OCI-LY7 (cell line): ENCODE measurements around the gene FAM107B. TPM values are rescaled to one million over a fixed set of nuclear protein-coding genes. Genes with fewer than 3 reads are reported as not detected.

Source experiments
- BruUV-seq: library from RNA; stranded (reverse); fragments of 400-500 nt; replicated peaks from 2 replicates; lab custom pipeline; 2021; lab: Mats Ljungman, UMichigan
- CTCF ChIA-PET: fragments of 300-600 bp; sonication (Branson Sonifier 250); formaldehyde crosslinking; loops from one replicate; lab custom pipeline; 2022; ENCODE audit warnings: antibody characterized with exemption; ENCODE audit not compliant: unreplicated experiment; lab: Charles Lee
- POLR2A ChIA-PET: fragments of 300-600 bp; sonication (Branson Sonifier 250); formaldehyde crosslinking; loops from one replicate; lab custom pipeline; 2022; ENCODE audit warnings: antibody characterized with exemption; lab: Charles Lee
- DNase-seq: peaks from one replicate; pipeline ENCODE4 v3.0.0-alpha.2; 2015; ENCODE audit warnings: low spot score
- H2AFZ ChIP-seq: fragments of 200-600 bp; sonication (generic), shearing (Covaris generic); 2 replicates; pipeline ENCODE4 v1.6.1; 2014; ENCODE audit warnings: mild to moderate bottlenecking, antibody characterized with exemption, low read length, moderate library complexity
- H3K27ac ChIP-seq: fragments of 200-600 bp; sonication (generic); 2 replicates; pipeline ENCODE4 v1.5.1; 2014; ENCODE audit warnings: mixed run types, low read depth, mild to moderate bottlenecking, moderate library complexity, low read length, inconsistent platforms; ENCODE audit not compliant: poor library complexity, severe bottlenecking
- H3K36me3 ChIP-seq: fragments of 200-600 bp; sonication (generic); 2 replicates; pipeline ENCODE4 v1.6.1; 2014; ENCODE audit warnings: mild to moderate bottlenecking, antibody characterized with exemption, low read length, moderate library complexity, mixed read lengths; ENCODE audit not compliant: insufficient read depth
- H3K4me1 ChIP-seq: fragments of 200-600 bp; sonication (generic); 2 replicates; pipeline ENCODE4 v1.5.1; 2014; ENCODE audit warnings: mild to moderate bottlenecking, low read length; ENCODE audit not compliant: insufficient read depth, poor library complexity, severe bottlenecking
- H3K4me2 ChIP-seq: fragments of 200-600 bp; sonication (generic); 2 replicates; pipeline ENCODE4 v1.6.1; 2014; ENCODE audit warnings: mild to moderate bottlenecking, low read length
- H3K4me3 ChIP-seq: fragments of 200-600 bp; sonication (generic); 2 replicates; pipeline ENCODE4 v1.5.1; 2014; ENCODE audit warnings: mild to moderate bottlenecking, low read depth, low read length; ENCODE audit not compliant: poor library complexity, severe bottlenecking
- H3K79me2 ChIP-seq: fragments of 200-600 bp; sonication (generic); 2 replicates; pipeline ENCODE4 v1.6.1; 2016; ENCODE audit warnings: low read depth, mild to moderate bottlenecking, low read length, moderate library complexity, mixed read lengths; ENCODE audit not compliant: insufficient read depth
- H3K9me2 ChIP-seq: fragments of 200-600 bp; sonication (generic); 2 replicates; pipeline ENCODE4 v1.6.1; 2016; ENCODE audit warnings: mild to moderate bottlenecking, low read length, mixed read lengths; ENCODE audit not compliant: insufficient read depth
- H3K9me3 ChIP-seq: fragments of 200-600 bp; sonication (generic); 2 replicates; pipeline ENCODE4 v1.6.1; 2014; ENCODE audit warnings: mild to moderate bottlenecking, mixed run types, low read length, mixed read lengths
- H4K20me1 ChIP-seq: fragments of 200-600 bp; sonication (generic); 2 replicates; pipeline ENCODE4 v1.6.1; 2014; ENCODE audit warnings: mild to moderate bottlenecking, antibody characterized with exemption, low read length, moderate library complexity, mixed read lengths; ENCODE audit not compliant: insufficient read depth
- EZH2phosphoT487 ChIP-seq: fragments of 200-600 bp; sonication (generic); IDR thresholded peaks from 2 replicates; pipeline ENCODE4 v1.6.1; 2018; ENCODE audit warnings: low read depth, borderline replicate concordance, mild to moderate bottlenecking, mixed run types, antibody characterized with exemption, low read length, moderate library complexity, mixed read lengths
- intact Hi-C: fragments of 100-400 bp; cut with micrococcal nuclease; formaldehyde crosslinking; loops from one replicate; pipeline ENCODE4 v1.10.0; 2022; ENCODE audit not compliant: unreplicated experiment
- total RNA-seq, 2 experiments: library from RNA; depleted of rRNA in 1 of 2; stranded (reverse); fragments of >200 nt in 1 of 2; shearing (Covaris generic) in 1 of 2; gene quantifications; 2 replicates each; pipeline ENCODE4 v1.2.3, GENCODE V29; 2014 to 2022
- TF ChIP-seq, protein P1 (sequence below): fragments of 200-600 bp; sonication (generic); conservative IDR thresholded peaks from 2 replicates; pipeline ENCODE4 v1.5.1; 2014; ENCODE audit warnings: mild to moderate bottlenecking, antibody characterized with exemption, low read length, moderate library complexity, mixed read lengths

Gene FAM107B
- total RNA-seq, 2 experiments from 2014 or later = 114 to 398 TPM

- no peak for TF ChIP-seq EZH2phosphoT487
- TF ChIP-seq, protein P1, sequence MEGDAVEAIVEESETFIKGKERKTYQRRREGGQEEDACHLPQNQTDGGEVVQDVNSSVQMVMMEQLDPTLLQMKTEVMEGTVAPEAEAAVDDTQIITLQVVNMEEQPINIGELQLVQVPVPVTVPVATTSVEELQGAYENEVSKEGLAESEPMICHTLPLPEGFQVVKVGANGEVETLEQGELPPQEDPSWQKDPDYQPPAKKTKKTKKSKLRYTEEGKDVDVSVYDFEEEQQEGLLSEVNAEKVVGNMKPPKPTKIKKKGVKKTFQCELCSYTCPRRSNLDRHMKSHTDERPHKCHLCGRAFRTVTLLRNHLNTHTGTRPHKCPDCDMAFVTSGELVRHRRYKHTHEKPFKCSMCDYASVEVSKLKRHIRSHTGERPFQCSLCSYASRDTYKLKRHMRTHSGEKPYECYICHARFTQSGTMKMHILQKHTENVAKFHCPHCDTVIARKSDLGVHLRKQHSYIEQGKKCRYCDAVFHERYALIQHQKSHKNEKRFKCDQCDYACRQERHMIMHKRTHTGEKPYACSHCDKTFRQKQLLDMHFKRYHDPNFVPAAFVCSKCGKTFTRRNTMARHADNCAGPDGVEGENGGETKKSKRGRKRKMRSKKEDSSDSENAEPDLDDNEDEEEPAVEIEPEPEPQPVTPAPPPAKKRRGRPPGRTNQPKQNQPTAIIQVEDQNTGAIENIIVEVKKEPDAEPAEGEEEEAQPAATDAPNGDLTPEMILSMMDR = no peak
- POLR2A ChIA-PET = interaction anchor here (0.6 to 2.1 kb wide), 9 partner anchors 10 to 249 kb away, joined by 3 to 10 read pairs (median 3); partner anchors contain the start of genes CDNF, HSPA14 and MSANTD7
- Histone ChIP-seq H3K79me2 (peaks cover 100% of the 10 kb centered on the region), H3K36me3 (peaks cover 99% of the 10 kb centered on the region), H3K4me2 (peak overlapping the region; percentile 44), H2AFZ (no peak overlapping the region), H3K4me1 (peaks cover 83% of the 10 kb centered on the region), H3K9me3 (no peaks in the 10 kb centered on the region), H3K9me2 (no peaks in the 10 kb centered on the region), H3K4me3 (no peak overlapping the region), H4K20me1 (peaks cover 12% of the 10 kb centered on the region), H3K27ac (peak overlapping the region; percentile 25)
- intact Hi-C loops = no loop called here
- CTCF ChIA-PET = no interaction called here
- DNase-seq = no peak
- no TSS peak for BruUV-seq
Observed at GRCh38 chr10:14588084-14588937, 186.4 kb downstream of the FAM107B start.

DNA sequence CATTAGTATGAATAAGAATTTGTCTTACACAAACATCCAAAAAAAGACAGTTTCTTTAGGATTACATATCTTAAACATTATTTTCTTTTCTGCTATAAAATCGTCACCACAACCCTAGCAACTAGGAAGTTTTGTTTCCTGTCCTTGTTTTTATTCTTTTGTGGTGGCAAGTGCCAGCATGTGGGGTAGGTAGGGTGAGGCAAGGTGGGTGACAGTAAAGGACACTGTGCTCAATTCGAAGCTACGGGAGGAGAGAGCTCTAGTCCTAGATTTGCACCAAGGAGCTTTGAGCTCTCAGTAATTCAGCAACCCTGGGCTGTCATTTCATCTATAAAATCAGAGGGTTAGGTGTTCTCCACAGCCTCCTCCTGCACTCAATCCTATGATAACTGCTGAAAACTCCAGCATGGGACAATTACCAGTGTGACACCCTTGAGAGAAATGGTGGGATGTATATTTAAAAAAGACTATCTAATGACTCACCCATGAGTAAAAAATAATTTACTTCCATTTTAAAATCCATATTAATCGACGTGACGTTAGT lies 187.1 kb downstream of the FAM107B start:
- intact Hi-C loops = no loop called here
- Histone ChIP-seq H3K9me2 (no peaks in the 10 kb centered on the region), H3K27ac (peak overlapping the region; percentile 25), H3K79me2 (peaks cover 100% of the 10 kb centered on the region), H3K4me2 (peak overlapping the region; percentile 44), H3K4me3 (no peak overlapping the region), H3K4me1 (peaks cover 81% of the 10 kb centered on the region), H2AFZ (no peak overlapping the region), H3K36me3 (peaks cover 99% of the 10 kb centered on the region), H4K20me1 (peaks cover 12% of the 10 kb centered on the region), H3K9me3 (no peaks in the 10 kb centered on the region)
- CTCF ChIA-PET = no interaction called here
- DNase-seq = no peak
- no peak for TF ChIP-seq EZH2phosphoT487
- TF ChIP-seq, protein P1 = no peak
- POLR2A ChIA-PET = interaction anchor here (0.9 to 2.1 kb wide), 5 partner anchors 13 to 250 kb away, joined by 3 to 10 read pairs (median 3); partner anchors contain the start of genes CDNF, HSPA14 and MSANTD7
- BruUV-seq = no TSS peak
